Measurements from ENCODE around the gene BTBD16. TPM values are rescaled to one million over a fixed set of nuclear protein-coding genes. Genes with fewer than 3 reads are reported as not detected.
A peak's percentile ranks its signal among the peaks of the same experiment; 100 is the strongest.

The BTBD16 gene
- total and polyA plus RNA-seq, 8 donors = 0.10 to 2.1 (median 0.35) TPM; not detected in 2

DNA sequence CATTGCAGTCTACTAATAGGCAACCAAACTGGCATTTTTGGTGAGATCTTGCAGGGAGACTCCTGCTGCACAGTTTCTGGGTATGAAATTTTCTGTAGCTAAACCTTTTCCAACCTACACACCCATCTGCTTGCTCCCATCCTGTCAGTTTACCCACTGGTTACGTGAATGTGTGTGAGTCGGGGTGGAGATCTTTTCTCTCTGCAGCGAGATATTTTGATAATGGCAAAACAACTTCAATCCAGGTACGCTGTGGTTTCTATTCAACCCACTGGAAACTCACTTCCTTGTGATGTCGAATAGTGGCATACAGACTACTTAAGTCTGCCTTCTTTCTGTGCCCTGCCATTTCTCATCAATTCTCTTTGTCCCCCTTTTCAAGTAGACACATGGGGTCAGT lies 107.9 kb downstream of the BTBD16 start:
- H3K4me1 ChIP-seq = peaks cover 0 to 26% of the 10 kb centered on the region in 2 donors
- no peaks in the 10 kb centered on the region for H3K36me3 ChIP-seq
- intact Hi-C loops (cut with DNase I) = no loop called here
- H3K4me3 ChIP-seq = no peak overlapping the region
- H3K9me3 ChIP-seq = no peaks in the 10 kb centered on the region
- no peak for TF ChIP-seq CTCF (IDR thresholded peaks at IDR 0.05)
- peaks cover 0 to 27% of the 10 kb centered on the region in 2 donors for H3K27me3 ChIP-seq
- DNase-seq = no peak
- ATAC-seq = no peak
- H3K27ac ChIP-seq = no peak overlapping the region

DNA sequence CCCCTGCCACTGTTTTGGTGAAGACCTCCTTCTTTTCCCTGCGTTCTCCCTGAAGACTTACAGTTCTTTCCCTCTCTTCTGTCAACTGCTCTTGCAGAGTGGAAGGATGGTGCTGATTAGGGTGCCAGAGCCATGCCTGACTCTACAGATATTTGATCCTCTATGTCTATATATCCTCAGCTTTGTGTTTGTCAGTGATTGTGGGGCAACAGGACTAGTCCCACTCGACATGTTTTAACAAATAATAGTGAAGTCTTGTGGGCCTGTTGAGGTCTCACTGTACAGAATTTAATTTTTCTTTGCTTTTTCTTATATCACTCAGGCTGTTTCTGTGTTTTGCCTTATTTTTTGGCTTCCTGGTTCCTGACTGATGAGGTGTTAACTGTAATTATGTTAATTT lies 108.4 kb downstream of the BTBD16 start:
- Histone ChIP-seq H3K4me3 (no peak overlapping the region), H3K27me3 (peaks cover 0 to 23% of the 10 kb centered on the region in 2 donors), H3K9me3 (no peaks in the 10 kb centered on the region), H3K36me3 (no peaks in the 10 kb centered on the region), H3K4me1 (peaks cover 0 to 24% of the 10 kb centered on the region in 2 donors), H3K27ac (no peak overlapping the region)
- no peak for TF ChIP-seq CTCF (IDR thresholded peaks at IDR 0.05)
- DNase-seq (no peak), ATAC-seq (no peak)
- intact Hi-C loops (cut with DNase I) = no loop called here

DNA sequence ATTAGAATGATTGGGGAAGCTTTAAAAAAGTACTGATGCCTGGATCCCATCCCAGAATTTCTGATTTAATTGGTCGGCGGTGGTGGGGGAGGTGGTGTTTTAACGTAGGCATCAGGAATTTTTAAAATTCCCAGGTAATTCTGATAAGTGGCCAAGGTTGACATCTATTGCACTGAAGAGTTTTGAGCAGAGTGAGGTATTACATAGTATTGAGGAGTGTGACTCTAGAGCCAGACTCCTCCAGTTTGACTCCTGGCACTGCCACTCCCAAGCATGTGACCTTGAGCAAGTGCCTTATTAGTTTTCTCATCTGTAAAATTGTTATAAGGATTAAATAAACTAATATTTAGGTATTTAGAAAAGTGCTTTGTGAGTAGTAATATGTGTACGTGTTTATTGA lies 109.6 kb downstream of the BTBD16 start:
- no peak for TF ChIP-seq CTCF (IDR thresholded peaks at IDR 0.05)
- no peak for DNase-seq
- H3K27me3 ChIP-seq = peaks cover 0 to 11% of the 10 kb centered on the region in 2 donors
- H3K4me3 ChIP-seq = no peak overlapping the region
- no peak overlapping the region for H3K27ac ChIP-seq
- peaks cover 0 to 19% of the 10 kb centered on the region in 2 donors for H3K4me1 ChIP-seq
- H3K9me3 ChIP-seq = no peaks in the 10 kb centered on the region
- intact Hi-C loops (cut with DNase I) = no loop called here
- peak; percentile 58 for ATAC-seq
- H3K36me3 ChIP-seq = no peaks in the 10 kb centered on the region

GRCh38 chr10:122381680-122382079 lies 110.6 kb downstream of the BTBD16 start:
- Histone ChIP-seq H3K36me3 (no peaks in the 10 kb centered on the region), H3K4me1 (peaks cover 0 to 12% of the 10 kb centered on the region in 2 donors), H3K27me3 (peaks cover 0 to 5% of the 10 kb centered on the region in 2 donors), H3K27ac (no peak overlapping the region), H3K9me3 (no peaks in the 10 kb centered on the region), H3K4me3 (no peak overlapping the region)
- DNase-seq = no peak
- intact Hi-C loops (cut with DNase I) = no loop called here
- ATAC-seq = no peak
- no peak for TF ChIP-seq CTCF (IDR thresholded peaks at IDR 0.05)

DNA sequence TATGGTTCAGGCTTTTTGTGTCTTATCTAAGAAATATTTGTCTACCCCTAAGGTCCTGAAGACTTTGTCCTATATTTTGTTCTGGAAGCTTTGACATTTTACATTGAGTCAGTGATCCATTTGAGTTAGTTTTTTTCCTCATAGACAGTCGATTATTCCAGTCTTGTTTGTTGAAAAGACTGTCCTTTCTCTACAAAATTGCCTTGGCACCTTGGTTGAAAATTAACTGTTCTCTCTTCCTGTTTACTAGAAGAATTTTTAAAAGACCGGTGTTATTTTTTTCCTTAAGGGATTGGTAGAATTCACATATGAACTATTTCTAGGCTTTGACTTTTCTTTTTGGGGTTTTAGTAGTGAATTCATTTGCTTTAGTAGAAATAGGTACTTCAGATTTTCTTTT lies 115.4 kb downstream of the BTBD16 start:
- Histone ChIP-seq H3K4me3 (no peak overlapping the region), H3K4me1 (no peaks in the 10 kb centered on the region), H3K36me3 (no peaks in the 10 kb centered on the region), H3K27ac (no peak overlapping the region), H3K9me3 (no peaks in the 10 kb centered on the region), H3K27me3 (no peaks in the 10 kb centered on the region)
- ATAC-seq (no peak), DNase-seq (no peak)
- TF ChIP-seq CTCF (IDR thresholded peaks at IDR 0.05) = no peak
- intact Hi-C loops (cut with DNase I) = no loop called here

Data from left lung (tissue), 10 donors.